ENCODE results near the gene SEZ6L. TPM values are rescaled to one million over a fixed set of nuclear protein-coding genes. Genes with fewer than 3 reads are reported as not detected.
"Not testable (repeated sequence)": the region's sequence is repeated elsewhere in the genome, so short reads cannot be mapped to it uniquely, and the experiment has no call there.

Gene SEZ6L
- total RNA-seq, 1 experiment from 2014 or later: not detected

DNA sequence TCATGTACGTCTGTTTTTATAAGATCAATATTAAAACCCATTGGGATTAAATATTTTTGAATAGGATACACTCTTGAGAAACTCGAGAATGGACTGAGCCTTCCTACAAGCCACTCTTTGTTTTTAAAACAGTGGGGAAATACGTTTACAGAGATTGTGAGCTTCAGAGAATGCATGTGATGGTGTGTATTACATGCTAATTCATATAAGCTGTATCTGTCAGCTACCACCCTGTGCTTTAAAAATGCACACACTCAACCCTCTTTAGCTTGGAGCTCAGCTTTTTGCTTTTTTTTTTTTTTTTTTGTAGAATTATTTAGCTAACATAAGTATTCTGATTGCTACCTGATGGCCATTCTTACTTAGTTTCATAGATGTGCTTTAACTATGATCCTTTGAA is 213.5 kb downstream of the SEZ6L start:
- DNase-seq (ENCODE audit: low read depth, low spot score): no peak
- in situ Hi-C loops (cut with HindIII; ENCODE audit: low pct_unique_long_range_greater_than_20kb, low sequenced_read_pairs): no loop called here

DNA sequence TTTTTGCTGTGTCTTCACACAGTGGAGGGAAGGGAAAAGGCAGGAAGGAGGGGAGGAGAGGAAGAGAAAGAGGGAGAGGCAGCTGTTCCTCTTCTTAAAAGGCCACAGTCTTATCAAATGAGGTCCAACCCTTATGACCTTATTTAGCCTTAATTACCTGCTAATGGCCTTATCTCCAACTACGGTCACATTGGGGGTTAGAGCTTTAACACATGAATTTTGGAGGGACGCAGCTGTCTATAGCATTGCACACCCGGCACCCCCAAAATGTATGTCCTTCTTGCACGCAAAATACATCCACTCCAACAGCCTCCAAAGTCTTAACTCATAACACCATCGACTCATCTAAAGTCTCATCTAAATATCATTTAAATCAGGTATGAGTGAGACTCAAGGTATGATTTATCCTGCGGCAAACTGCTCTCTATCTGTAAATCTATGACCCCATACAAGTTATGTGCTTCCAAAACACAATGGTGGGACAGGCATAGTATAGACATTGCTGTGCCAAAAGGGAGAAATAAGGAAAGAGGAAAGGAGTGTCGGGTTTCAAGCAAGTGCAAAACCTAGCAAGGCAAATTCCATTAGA is 214.8 kb downstream of the SEZ6L start:
- in situ Hi-C loops (cut with HindIII; ENCODE audit: low pct_unique_long_range_greater_than_20kb, low sequenced_read_pairs): no loop called here
- DNase-seq (ENCODE audit: low read depth, low spot score): no peak

DNA sequence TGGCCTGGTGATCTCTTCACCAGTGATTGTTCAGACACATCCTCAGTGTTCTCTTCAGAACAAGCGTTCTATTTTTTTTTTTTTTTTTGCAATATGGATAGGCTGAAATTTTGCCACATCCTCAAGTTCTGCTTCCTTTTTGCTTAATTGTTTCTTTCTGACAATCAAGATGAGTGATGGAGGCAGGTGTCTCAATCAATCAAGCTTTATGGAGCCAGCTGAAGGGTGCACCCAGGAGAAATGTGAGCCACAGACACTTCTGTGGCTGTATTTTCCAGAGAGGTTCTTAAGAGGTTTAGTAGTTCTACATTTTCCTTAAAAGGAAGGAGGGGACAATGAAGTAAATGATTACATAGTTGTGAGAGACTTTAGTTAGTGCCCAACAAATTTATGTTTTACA is 215.9 kb downstream of the SEZ6L start:
- no peak for DNase-seq (ENCODE audit: low read depth, low spot score)
- in situ Hi-C loops (cut with HindIII; ENCODE audit: low pct_unique_long_range_greater_than_20kb, low sequenced_read_pairs): no loop called here

DNA sequence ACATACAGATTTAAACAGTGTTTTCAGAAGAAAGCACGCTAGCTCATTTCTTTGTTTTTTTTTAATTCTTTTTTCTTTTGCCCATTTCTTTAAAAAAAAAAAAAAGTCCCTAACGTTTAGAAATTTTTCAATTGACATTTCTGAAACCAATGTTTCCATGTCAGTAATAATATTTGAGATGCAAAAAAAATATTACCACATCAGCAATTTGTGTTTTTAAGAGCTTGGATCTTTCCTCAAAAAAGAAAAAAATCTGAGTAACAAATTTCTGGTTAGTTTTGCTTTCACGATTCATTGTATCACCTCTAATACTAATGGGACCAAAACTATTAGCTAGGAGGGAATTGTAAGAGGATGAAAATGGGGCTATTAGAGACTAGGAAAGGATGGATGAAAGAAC is 219.9 kb downstream of the SEZ6L start:
- no peak for DNase-seq (ENCODE audit: low read depth, low spot score)
- in situ Hi-C loops (cut with HindIII; ENCODE audit: low pct_unique_long_range_greater_than_20kb, low sequenced_read_pairs): no loop called here

DNA sequence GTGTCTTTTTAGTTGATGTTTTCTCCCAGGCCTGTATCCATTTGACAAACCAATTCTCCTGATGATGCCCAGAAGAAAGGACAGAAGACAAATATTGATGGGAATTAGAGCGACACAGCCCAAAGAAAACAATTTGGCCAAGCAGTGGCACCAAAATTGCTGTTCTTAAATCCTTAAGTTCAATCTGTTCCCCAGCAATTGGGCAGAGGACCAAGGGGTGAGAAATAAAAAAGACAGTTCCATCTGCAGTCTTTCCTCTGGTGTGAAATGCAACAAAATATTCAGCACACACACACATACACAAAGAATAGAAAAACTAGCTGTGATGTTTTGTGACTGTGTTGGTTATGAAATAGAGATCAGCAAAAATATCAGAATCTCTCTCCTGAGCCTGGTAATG is 221.8 kb downstream of the SEZ6L start:
- in situ Hi-C loops (cut with HindIII; ENCODE audit: low pct_unique_long_range_greater_than_20kb, low sequenced_read_pairs): no loop called here
- no peak for DNase-seq (ENCODE audit: low read depth, low spot score)

DNA sequence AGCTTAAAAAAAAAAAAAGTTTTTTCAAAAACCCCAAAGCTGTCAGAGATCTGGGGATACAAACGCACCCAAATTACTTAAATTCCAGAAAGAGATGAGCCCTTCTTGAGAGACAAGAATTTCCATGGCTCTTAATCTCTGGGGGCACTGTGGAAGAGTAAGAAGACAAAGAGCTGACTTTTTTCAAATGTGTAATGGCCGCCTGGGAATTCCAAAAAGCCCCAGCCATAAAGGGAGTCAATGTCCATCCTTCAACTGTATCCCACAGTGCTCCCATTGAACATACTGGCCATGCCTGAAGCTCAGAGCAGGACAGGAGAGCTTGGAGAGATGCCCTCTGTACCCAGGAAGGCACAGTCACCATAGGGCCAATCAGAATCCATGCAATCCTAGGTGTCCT is 222.4 kb downstream of the SEZ6L start:
- DNase-seq (ENCODE audit: low read depth, low spot score): peak; percentile 87
- in situ Hi-C loops (cut with HindIII; ENCODE audit: low pct_unique_long_range_greater_than_20kb, low sequenced_read_pairs): no loop called here

DNA sequence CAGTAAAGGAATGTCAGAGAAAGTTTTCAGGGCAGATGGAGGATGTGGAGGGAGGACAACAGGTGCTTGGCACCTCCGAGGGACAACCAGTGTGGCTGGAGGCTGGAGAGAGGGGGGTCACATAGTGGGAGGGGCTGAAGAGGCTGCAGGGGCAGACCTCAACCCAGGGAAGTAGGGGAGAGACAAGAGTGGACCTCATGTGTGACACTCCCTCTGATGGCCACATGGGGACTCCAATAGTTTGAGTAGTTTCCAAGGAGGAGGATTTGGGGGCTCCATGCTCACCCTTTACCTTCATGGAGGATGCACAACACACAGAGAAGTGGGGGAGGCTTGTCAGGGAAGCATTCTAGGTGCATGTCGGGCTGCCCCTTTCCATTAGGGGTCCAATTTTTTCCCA is 224.7 kb downstream of the SEZ6L start:
- in situ Hi-C loops (cut with HindIII; ENCODE audit: low pct_unique_long_range_greater_than_20kb, low sequenced_read_pairs): no loop called here

DNA sequence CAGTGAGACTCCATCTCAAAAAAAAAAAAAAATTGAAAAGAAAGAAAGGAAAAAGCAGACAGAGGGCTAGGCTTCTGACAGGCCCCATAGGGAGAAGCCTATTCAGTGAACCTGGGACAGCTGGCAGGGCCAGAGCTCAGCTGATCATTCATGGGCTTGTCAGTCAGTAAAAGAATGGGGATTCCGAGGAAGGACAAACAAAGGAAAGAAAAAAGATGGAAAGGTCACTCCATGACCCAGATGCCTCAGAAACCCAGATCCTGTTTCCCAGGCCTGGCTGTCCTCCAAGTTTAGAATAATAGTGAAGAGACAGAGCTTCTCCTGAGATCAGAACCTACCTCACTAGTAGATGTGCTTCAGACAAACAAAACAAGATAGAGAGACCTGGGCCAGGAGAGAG is 225.5 kb downstream of the SEZ6L start:
- peak; percentile 74 for DNase-seq (ENCODE audit: low read depth, low spot score)
- in situ Hi-C loops (cut with HindIII; ENCODE audit: low pct_unique_long_range_greater_than_20kb, low sequenced_read_pairs): no loop called here

More for the DNA sequence above, 224.7 kb downstream of the SEZ6L start:
- DNase-seq (ENCODE audit: low read depth, low spot score): no peak

DNA sequence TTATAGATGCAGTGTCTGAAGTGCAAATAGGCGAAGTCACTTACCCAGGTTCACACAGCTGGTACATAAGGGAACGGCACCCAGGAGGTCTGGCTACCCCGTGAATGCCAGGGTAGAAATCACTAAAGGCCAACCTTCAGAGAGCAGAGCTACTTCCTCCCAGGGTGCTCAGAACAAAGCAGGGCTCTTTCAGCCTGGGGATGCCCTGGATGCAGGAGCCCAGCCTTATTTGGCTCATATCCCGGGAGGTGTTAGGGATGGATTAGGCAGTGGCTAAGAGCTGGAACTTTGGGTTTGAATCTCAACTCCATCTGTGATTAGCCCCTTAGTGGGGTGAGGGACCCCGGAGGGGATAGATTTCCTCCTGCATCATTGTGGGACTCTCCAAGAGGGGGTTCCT is 226.7 kb downstream of the SEZ6L start:
- in situ Hi-C loops (cut with HindIII; ENCODE audit: low pct_unique_long_range_greater_than_20kb, low sequenced_read_pairs): no loop called here
- DNase-seq (ENCODE audit: low read depth, low spot score): peak; percentile 24

DNA sequence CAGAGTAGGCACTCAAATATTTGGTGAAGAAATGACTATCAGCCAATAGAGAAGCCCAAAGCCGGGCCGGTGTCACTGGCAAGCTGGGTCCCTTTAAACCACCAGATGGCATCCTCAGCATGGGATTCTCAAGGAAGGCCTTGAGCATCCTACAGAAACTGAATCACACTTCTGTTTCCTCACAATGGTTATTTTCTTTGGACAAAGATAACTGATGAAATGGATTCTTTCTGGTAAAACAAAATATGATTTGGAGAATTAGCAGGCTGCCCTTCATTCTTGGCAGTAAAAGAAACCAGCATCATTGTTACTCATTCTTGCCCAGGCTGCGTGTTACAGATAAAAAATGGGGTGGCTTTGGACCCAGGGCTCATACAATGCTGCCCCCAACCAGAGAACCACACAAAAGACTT is 229.5 kb downstream of the SEZ6L start:
- DNase-seq (ENCODE audit: low read depth, low spot score): peak; percentile 88
- in situ Hi-C loops (cut with HindIII; ENCODE audit: low pct_unique_long_range_greater_than_20kb, low sequenced_read_pairs): no loop called here

DNA sequence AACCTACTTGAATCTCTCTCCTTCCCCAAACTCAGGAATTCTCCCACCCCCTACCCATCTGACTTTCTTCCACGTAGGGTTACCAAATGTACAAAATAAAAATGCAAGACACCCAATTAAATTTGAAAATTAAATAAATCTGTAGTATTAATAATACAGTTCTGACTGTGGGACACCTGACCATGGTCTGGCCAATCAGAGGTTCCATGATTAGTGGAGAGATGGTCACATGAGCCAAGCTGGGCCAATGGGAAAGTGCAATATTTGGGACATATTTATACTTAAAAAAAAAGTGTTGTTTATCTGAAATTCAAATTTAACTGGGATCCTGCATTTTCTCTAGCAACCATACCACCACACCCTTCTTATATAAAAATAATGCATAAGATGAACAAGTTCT is 230.0 kb downstream of the SEZ6L start:
- in situ Hi-C loops (cut with HindIII; ENCODE audit: low pct_unique_long_range_greater_than_20kb, low sequenced_read_pairs): no loop called here
- peak; percentile 32 for DNase-seq (ENCODE audit: low read depth, low spot score)

DNA sequence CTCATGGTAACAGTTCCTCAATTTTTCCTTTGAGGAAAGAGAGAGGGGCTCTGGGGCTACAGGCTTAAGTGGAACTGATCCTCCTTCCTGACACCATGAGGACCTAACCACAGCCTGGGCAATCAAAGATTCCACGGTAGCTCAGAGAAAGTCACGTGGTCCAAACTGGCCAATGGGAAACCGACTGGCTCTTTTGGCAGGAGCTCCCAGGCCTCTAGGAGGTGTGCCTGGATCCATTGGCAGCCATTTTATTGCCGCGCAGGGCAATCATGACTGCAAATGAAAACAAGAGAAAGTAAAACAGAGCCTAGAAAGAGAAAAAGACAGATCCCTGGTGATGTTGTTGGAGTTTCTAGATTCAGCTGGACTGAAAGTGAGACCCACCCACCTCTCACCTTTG is 232.5 kb downstream of the SEZ6L start:
- peak; percentile 39 for DNase-seq (ENCODE audit: low read depth, low spot score)
- in situ Hi-C loops (cut with HindIII; ENCODE audit: low pct_unique_long_range_greater_than_20kb, low sequenced_read_pairs): no loop called here

DNA sequence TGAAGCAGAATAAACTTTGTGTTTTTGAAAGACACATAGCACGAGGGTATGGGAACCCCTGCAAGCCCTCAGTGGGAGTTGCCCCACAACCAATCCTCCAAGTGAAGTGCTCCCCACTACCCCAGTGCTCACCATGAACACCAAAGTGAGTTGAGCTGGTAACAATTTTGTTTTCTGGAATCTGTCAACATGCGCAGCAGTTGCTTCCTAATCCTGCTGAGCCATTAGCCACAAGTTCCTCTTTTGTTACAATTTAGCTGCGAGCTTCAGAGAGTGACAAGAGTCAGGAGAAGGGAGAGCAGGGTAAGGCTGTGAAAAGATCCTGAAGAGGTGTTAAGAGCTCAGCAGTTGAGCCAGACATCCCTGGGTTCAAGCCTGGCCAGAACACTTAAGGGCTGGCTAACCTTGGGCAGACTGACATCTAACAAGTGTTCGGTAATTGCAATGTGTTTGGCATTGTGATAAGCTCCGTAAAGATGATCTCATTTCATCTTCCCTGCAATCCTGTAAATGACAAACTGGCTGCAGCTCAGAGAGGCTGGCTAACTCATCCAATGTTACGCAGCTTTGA is 235.7 kb downstream of the SEZ6L start:
- DNase-seq (ENCODE audit: low read depth, low spot score): no peak
- in situ Hi-C loops (cut with HindIII; ENCODE audit: low pct_unique_long_range_greater_than_20kb, low sequenced_read_pairs): no loop called here

DNA sequence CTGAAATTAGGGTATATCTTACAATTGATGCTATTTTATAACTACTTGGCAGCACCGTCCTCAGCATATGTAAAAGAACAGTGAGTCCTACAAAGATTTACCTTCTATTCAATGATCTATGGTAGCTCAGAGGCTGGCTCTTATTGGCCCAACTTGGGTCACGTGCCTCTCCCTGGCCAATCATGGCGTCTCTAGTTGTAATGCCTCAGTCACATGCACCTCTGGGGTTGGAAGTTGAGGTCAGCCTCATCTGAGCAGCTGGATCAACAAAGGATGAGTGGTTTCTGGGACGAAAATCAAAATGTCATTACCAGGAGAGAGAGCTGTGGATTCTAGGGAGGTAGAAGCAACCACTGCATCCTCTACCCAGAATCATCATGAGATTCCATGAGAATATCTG is 236.9 kb downstream of the SEZ6L start:
- in situ Hi-C loops (cut with HindIII; ENCODE audit: low pct_unique_long_range_greater_than_20kb, low sequenced_read_pairs): no loop called here
- DNase-seq (ENCODE audit: low read depth, low spot score): peak; percentile 45

DNA sequence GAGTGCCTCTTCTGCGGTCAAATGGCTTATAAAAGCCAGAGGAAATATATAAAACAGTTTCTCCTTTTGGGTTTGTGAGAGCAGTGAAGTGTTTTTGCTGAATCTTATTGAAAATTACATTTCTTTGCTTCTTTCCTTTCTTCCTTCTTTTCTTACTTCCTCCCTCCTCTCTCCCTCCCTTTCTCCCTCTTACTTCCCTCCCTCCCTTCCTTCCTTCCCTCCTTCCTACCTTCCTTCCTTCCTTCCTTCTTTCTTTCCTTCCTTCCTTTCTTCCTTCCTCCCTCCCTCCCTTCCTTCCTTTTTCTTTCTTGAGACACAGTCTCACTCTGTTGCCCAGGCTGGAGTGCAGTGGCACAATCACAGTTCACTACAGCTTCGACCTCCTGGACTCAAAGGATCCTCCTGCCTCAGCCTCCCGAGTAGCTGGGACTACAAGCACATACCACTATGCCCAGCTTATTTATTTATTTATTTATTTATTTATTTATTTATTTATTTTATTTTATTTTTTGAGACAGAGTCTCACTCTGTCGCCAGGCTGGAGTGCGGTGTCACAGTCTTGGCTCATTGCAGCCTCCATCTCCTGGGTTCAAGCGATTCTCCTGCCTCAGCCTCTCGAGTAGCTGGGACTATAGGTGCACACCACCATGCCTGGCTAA is 239.4 kb downstream of the SEZ6L start:
- in situ Hi-C loops (cut with HindIII; ENCODE audit: low pct_unique_long_range_greater_than_20kb, low sequenced_read_pairs); DNase-seq (ENCODE audit: low read depth, low spot score): not testable (repeated sequence)

DNA sequence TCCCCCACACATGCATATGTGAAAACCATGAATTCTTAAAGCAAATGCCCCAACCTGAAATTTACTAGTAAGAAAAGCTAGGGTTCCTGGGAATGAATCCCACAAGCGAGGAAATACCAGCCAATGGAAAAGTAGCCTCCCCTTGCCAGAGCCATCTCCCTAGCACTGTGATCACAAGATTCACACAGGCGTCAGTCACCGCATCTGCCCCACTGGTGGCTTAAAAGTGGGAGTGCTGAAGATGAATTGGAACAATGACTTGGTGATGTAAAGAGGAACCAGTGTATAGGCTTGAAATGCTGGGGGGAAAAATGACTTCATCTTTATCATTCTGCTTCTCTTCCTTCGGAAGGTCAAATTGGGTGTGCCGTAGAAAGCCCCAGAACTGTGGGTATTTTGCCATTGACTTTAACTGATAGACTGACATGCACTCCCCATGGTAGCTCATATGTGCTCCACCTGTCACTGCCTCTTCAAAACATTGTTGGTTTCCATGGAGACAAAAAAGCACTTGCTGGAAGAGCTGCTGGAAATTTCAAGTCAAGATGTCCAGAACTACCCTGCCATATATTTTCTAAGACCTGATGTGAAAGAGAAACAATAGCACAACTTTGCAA is 240.6 kb downstream of the SEZ6L start:
- no peak for DNase-seq (ENCODE audit: low read depth, low spot score)
- in situ Hi-C loops (cut with HindIII; ENCODE audit: low pct_unique_long_range_greater_than_20kb, low sequenced_read_pairs): no loop called here

DNA sequence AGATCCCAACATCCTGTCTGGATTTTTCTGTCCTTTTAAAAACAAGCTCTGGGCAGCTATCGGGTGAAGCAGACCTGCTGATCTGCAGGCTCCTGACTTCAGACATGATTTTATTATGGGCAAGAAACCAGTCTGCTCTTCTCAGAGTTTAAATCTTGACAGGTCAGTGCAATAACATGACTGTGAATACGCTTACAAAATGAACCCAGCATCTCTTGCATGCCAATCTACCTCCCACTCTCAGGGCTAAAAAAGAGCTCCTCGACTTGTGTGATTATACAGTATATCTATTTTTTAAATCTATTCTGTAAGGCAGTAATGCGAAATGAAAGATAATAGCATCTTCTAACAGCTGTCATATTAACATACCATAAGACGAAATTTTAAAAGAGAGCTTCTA is 241.1 kb downstream of the SEZ6L start:
- in situ Hi-C loops (cut with HindIII; ENCODE audit: low pct_unique_long_range_greater_than_20kb, low sequenced_read_pairs): no loop called here
- DNase-seq (ENCODE audit: low read depth, low spot score): no peak

DNA sequence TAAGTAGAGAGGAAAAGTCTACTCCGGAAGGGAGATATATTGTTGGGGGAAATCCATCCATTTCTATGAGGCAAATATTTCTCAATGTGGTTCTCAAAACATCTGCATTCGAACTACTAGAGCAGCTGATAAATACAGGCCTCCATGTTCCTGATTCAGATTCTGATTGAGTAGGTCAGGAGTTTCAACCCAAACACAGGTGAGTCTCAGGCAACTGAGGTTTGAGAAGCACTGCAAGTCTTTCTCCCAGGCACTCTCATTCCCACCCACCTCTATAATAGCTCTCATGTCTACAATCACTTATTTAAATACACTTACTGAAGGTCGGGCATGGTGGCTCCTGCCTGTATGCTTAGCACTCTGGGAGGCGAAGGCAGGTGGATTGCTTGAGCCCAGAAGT is 245.1 kb downstream of the SEZ6L start:
- in situ Hi-C loops (cut with HindIII; ENCODE audit: low pct_unique_long_range_greater_than_20kb, low sequenced_read_pairs): no loop called here
- no peak for DNase-seq (ENCODE audit: low read depth, low spot score)

DNA sequence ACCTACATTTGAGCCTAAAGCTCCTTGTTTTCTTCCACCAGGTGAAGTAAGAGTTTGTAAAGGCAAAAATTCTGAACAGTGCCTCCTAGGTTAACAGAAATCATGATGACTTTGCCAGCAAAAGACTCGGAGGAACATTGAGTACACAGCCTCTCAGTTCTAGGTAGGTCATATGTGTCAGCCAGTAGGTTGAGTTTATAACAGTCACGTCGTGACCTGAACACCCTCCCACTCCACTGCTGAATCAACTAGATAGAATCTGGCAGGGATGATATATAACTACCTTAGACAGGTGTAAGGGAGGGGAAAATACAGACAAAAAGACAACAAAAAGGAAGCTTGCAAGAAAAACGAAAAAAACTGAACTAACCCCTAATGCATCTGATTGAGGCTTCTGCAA is 247.0 kb downstream of the SEZ6L start:
- in situ Hi-C loops (cut with HindIII; ENCODE audit: low pct_unique_long_range_greater_than_20kb, low sequenced_read_pairs): no loop called here
- DNase-seq (ENCODE audit: low read depth, low spot score): no peak

All from SK-MEL-5 (cell line).